ENCODE measurements around the gene GNAL.
"Not testable (repeated sequence)": the region's sequence is repeated elsewhere in the genome, so short reads cannot be mapped to it uniquely, and the experiment has no call there.

The GNAL gene

GRCh38 chr18:11688972-11689668 lies at the start of gene GNAL:
Gene GNAL (plus strand): TSS chr18:11689264. CDS start chr18:11689564, 300 bp downstream.
- peak; percentile 46 for DNase-seq

- not testable (repeated sequence) for DNase-seq
Measured at GRCh38 chr18:11647310-11647709, 41.8 kb upstream of the GNAL start.

GRCh38 chr18:11647804-11648203 lies 41.3 kb upstream of the GNAL start:
- DNase-seq, result not testable (repeated sequence)

DNA sequence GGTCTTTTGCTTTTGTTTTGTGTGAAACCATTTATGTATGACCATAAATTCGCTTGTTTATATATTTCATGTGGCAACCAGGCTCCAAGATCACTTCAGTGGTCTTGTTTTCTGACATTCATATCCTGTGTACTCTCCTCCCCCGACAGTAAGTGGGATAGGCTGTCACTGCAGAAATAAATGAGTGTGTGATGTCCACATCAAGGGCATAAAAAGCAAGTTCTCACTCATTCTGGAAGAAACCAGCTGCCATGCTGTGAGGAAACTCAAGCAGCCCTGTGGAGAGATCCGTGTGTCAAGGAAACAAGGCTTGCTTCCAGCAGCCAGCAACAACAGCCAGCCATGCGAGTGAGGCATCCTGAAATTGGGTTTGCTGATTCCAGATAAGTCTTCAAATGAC lies 39.2 kb upstream of the GNAL start:
- DNase-seq, result no peak

GRCh38 chr18:11651899-11652298 lies 37.2 kb upstream of the GNAL start:
- no peak for DNase-seq

GRCh38 chr18:11653521-11653920 lies 35.5 kb upstream of the GNAL start:
- no peak for DNase-seq

- no peak for DNase-seq
Measured at GRCh38 chr18:11654736-11655605, 34.1 kb upstream of the GNAL start.

- no peak for DNase-seq
Measured at GRCh38 chr18:11655606-11655932, 33.5 kb upstream of the GNAL start.

- no peak for DNase-seq
Measured at GRCh38 chr18:11657152-11657551, 31.9 kb upstream of the GNAL start.

DNA sequence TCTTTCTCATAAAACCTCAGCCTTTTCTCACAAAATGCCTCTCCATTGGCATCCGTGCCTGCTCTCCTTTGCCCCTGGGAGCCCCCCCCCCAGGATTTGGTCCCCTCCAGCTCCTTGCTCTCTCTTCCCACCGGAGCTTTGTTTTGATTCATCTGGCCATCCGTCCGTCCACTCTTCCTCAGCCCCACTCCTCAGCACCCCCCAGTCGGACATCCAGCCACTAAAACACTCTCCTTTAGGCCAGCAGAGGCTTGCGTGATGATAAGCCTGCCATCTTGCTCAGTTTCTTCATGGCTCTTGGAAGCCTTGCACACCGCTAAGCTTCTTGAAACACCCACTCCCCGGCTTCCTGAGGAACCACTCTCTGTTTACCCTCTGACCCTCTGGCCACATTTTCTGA lies 31.5 kb upstream of the GNAL start:
- DNase-seq, result no peak

DNA sequence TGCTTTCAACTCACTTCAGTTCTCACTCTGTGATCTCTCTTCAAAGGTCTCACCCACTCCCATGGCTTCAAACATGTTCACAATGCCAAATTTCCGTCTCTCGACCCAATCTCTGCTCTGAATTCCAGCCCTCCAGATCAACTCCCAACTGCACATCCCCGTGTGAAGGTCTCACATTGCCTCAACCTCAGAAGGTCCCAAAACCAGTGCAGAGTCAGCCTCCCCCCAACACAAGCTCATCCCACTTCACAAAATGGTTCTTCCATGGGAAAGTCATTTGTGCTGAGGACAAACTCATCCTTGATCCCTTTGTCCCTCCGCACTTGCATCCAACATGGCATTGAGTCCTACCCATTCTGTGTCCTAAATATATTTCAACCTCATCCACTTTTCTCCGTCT lies 31.0 kb upstream of the GNAL start:
- DNase-seq, result no peak

DNA sequence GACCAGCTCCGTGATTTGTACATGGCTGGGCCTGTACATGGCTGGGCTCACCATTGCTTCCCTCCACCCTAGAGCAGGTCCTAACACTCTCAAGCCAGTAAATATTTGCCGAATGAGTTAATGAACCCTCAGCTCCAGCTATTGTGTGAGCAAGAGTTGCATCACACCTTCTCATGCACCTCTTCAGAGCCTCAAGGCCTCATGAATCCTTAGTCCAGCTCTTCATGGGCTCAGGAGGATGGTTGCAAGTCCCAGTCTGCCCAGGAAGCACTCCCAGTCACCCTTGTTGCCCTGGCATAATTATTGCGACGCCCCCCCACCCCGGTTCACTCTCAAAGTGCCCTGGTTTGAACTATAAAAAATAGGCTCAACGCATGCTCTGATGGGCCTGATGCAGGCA lies 30.1 kb upstream of the GNAL start:
- DNase-seq, result no peak

DNA sequence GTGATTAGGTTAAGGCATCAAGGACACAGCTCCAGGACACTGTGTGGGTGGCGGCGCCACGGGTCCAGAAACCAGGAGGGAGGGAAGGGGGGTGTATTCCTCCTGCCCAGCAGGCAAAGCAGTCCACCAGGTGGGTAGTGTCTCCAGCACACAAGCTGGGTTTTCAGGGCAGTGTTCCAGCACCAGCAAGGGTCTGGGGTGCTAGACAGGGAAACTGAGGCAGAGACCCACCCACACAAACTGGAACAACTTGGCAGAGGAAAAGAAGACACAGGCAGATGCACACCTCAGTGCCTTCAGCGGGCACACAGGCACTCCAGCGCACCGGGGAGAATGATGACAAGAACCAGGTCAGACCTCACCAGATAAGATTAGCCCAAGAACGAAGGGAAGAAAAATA lies 28.4 kb upstream of the GNAL start:
- DNase-seq, result no peak

- DNase-seq, result no peak
Measured at GRCh38 chr18:11661430-11661829, 27.6 kb upstream of the GNAL start.

DNA sequence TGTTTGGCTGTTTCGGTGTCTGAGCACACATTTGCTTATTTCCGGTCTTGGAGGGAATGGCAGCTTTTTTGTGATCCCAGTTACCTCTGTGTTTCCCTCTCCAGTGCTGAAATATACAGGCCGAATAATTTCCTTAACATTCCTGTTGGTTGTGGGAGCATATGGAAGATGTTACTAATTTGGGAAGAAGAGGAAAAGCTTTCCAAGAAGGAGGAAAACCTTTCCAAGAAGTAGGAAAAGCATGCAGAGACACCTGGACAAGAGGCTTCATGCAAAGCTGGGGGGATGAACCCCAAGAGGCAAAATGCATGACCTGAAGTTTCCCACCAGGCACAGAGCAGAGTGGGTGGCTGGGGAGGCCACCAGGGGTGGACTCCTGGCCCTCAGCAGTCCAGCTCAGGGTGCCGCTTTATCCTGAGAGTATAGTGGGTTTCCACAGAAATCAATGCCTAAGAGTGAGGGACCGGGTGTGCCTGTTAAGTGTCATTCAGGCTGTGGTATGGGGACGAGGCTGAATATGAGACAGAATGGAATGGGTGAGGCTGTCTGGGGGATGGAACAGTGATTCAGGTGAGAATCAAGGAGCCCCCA lies 25.5 kb upstream of the GNAL start:
- DNase-seq, result no peak

DNA sequence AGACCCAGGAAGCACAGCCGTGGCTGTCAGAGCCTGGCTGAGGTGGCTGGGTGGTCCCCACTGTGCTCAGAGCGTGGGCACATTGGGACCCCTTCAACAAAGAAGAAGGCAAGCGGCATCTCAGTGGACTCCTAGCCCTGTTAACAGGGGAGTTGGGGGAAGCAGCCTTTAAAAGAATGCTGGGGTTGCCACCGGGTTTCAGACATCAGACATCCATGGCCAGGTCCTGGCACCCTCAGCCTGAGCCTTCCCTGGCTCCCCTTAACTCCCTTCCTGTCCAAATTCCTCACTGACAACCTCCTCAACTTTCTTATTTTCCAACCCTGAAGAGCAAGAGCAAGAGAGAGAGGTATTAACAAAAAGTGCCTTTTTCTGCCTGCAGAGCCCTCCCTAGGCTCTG lies 24.8 kb upstream of the GNAL start:
- no peak for DNase-seq

GRCh38 chr18:11665146-11665545 lies 23.9 kb upstream of the GNAL start:
- no peak for DNase-seq

GRCh38 chr18:11665587-11665986 lies 23.5 kb upstream of the GNAL start:
- no peak for DNase-seq

DNA sequence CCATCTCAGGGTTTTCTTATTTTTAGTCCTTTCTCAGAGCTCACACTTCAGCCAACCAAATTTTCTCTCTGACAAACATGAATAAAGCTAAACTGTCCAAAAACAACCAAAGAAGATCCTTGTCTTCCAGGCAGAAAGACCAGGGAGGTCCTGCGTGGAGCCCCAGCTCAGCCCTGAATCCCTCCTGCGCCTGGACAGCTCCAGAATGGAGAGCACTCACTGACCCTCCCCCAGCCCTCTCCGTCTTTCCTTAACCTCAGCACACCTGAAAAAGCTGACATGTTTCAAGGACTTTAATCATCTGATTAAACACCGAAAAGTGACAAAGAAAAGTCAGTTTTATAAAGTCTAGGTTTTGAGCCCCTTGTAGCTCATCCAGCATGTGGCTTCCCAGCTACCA lies 22.9 kb upstream of the GNAL start:
- DNase-seq, result no peak

- DNase-seq, result no peak
Measured at GRCh38 chr18:11666831-11667230, 22.2 kb upstream of the GNAL start.

DNA sequence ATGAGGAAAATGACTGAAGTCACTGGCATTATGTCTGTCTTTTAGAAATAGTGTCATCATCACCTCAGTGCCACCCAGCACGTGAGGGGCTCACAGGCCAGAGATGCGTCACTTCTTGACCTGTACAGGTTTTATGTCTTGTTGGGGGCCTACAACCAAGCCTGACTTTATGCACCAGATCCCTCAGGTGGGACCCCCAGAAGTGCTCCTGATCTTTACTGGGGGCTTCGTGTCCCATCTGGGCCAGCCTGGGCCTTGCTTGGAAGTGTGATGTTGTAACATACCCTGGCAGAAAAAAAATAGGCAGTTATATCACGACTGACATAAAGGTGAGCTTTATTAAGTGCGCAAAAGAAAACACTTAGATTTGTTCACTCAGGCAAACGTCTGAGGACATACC lies 21.5 kb upstream of the GNAL start:
- DNase-seq, result no peak

GRCh38 chr18:11668441-11669169 lies 20.5 kb upstream of the GNAL start:
- no peak for DNase-seq

GRCh38 chr18:11669271-11669947 lies 19.7 kb upstream of the GNAL start:
- DNase-seq, result no peak

All from COR-L47 (cell line).